ENCODE results near the gene GRIK5.
A peak's percentile ranks its signal among the peaks of the same experiment; 100 is the strongest.
"Not testable (repeated sequence)": the region's sequence is repeated elsewhere in the genome, so short reads cannot be mapped to it uniquely, and the experiment has no call there.

Gene GRIK5

DNA sequence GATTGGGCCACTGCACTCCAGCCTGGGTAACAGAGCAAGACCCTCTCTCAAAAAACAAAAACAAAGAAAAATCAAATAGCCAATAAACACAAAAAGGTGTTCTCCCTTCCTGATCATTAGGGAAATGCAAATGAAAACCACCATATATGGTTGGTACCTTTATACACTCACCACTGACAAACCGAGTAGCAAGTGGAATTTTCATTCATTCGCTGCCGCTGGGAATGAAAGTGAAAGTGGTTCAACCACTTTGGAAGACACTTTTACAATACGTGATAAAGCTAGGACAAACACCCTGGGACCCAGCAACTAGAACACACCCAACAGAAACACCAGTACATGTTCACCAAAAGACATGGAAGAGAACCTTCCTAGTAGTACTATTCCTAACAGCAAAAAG, 21.0 kb downstream of the GRIK5 start:
- DNase-seq (ENCODE audit: low spot score) = no peak

DNA sequence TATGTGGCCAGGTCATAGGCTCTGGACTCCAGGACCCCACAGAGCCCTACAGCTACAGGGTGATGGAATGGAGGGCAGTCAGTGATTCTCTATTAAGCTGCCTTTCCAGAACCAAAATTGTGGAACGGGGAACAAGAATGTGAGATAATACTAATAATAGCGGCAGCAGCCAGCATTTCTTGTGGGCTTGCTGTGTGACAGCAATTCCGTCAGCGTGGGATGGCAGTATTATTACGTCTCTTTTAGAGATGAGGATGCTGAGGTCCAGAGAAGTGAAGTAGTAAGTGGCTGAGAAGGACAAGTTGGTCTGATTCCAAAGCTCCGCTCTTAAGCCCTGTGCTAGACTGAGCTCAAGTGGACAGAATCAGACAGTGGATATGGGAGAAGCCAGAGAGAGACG, 24.4 kb downstream of the GRIK5 start:
- no peak for DNase-seq (ENCODE audit: low spot score)

DNA sequence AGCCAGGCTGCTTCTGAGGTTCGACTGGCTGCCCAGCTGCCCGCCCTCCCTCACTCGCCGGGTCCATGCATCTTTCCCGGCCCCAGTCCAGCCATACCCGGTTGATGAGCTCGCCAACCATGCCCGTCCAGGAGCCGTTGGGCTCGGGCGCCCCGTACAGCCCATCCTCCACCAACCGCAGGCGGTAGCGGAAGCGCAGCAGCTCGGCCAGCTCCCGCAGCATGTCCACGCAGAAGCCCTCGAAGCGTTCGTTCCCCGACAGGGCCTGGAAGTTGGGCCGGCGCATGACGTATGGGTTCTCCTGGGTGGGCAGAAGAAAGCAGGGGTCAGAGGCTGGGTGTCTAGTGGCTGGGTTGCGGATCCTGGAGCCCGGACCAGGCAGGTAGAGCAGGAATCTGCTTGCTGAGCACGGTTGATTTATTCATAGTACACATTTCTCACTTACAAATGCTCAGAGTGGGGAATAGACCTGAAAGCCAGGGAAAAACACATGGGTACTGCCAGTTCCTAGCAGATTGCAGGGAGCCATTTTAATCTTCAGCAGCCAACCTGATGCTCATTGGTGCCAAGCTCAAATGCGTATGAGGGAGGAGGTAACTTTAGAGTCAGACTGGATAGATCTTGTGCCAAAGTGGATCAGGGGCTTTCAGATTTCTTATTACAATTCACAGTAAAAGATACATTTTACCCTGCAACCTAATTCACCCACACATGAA, 27.4 kb downstream of the GRIK5 start:
- peak; percentile 74 for DNase-seq (ENCODE audit: low spot score)

DNA sequence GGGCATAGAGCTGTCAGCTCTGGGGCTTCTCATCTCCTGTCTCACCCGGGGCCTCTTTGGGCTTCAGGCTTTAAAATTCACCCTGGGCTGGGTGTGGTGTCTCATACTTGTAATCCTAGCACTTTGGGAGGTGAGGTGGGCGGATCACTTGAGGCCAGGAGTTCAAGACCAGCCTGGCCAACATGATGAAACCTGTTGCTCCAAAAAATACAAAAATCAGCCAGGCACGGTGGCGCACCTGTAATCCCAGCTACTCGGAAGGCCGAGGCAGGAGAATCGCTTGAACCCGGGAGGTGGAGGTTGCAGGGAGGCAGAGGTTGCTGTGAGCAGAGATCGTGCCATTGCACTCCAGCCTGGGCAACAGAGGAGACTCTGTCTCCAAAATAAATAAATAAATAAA, 29.5 kb downstream of the GRIK5 start:
- DNase-seq (ENCODE audit: low spot score) = not testable (repeated sequence)

DNA sequence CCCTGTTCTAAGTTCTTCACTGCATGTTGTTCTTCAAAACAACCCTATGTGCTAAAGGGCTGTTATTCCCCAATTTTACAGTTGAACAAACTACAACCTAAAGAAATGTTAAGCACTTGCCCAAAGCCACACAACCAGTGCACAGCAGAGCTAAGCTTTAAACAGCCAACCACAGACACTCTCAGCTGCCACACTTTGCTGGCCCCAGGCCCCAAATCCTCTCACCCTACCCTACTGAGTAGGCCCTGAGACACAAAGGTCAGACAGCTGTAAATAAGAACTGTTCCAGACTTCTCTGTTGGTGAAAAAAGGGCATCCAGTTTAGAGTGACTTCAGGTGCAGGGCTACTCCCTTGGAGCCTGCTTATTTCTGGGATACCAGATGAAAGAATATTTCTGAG, 30.0 kb downstream of the GRIK5 start:
- DNase-seq (ENCODE audit: low spot score) = no peak

DNA sequence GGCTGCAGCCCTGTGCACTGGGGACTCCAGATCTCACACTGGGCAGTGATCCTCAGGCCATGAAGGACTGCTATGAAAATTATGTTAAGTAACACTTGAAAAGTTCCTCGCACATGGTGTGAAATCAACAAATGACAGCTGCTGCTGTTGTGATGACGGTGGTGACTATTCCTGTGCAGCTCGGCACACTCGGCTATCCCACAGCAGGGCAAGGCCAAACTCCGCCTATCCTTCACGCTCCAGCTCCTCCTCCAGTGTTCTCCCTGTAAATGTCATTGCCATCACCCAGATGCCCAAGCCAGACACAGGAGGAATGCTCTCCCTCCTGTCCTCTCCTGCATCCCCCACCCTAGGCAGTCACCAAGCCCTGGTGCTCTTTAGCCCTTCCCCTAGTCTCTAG, 31.3 kb downstream of the GRIK5 start:
- DNase-seq (ENCODE audit: low spot score) = no peak

DNA sequence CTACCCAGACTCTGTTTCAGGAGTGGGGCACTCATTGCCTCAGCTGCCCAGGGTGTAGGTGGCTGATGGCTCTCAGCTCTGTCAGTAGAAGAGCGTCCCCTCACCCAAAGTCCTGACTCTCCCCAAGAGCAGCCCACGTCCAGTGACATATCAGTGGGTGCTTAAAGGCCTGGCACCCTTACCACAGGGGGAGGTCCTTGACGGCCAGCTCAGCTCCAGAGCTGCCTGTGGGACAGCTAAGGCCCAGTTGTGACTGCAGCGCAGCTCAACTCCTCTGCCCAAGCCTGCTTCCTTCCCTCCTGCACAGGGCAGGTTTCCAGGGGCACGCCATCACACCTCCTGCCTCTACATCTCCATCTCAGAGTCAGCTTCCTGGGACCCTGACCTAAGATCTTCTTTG, 32.4 kb downstream of the GRIK5 start:
- DNase-seq (ENCODE audit: low spot score) = no peak

DNA sequence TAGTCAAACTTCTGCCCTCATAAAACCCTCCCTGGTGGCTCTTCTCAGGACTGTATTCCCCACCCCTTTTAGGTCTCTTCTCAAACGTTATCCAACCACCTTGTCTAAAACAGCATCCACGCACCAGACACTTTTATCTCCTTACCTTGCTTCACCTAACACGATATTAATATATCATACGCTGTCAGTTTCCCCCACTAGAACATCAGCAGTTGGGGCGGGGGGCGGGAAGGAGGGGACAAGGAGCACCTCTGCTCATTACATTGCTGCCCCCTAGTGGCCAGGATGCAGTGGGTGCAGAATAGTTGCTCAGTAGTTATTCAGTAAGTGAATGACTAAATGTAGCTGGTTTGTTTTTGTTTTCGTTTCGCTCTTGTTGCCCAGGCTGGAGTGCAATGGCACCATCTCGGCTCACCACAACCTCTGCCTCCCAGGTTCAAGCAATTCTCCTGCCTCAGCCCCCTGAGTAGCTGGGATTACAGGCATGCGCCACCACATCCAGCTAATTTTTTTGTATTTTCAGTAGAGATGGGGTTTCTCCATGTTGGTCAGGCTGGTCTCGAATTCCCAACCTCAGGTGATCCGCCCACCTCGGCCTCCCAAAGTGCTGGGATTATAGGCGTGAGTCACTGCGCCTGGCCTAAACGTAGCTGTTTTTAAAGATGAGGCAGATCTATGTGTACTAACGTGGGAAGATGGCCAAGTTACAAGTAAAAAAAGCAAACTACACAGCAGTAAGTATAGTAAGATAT, 35.2 kb downstream of the GRIK5 start:
- peak; percentile 83 for DNase-seq (ENCODE audit: low spot score)

DNA sequence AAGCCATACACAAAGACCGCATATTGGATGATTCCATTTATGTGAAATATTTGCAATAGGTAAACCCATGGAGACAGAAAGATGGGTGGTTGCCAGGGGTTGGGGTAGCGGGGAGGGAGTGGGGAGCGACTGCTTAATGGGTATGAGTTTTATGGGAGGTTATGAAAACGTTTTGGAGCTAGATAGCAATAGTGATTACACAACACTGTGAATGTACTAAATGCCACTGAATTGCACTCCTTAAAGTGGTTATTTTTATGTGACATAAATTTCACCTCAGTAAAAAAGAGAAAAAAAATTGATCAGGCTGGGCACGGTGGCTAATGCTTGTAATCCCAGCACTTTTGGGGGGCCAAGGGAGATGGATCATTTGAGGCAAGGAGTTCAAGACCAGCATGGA, 36.6 kb downstream of the GRIK5 start:
- no peak for DNase-seq (ENCODE audit: low spot score)

DNA sequence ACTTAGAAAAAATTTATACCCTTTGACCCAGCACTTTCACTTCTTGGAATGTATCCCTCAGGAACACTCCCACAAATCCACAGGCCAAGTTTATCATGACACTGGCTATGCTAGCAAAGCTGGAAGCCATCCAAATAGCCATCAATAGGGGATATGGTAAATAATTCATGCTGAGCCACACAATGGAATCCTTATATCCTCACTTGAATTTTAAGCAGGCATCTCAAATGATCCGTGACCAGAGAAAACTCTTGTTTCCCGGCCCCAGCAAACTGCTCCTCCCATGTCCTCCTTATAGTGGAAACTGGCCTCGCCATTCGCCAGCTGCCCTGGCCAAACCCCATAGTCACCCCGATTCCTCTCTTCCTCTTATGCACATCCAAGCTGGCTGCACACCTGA, 37.6 kb downstream of the GRIK5 start:
- DNase-seq (ENCODE audit: low spot score) = no peak

DNA sequence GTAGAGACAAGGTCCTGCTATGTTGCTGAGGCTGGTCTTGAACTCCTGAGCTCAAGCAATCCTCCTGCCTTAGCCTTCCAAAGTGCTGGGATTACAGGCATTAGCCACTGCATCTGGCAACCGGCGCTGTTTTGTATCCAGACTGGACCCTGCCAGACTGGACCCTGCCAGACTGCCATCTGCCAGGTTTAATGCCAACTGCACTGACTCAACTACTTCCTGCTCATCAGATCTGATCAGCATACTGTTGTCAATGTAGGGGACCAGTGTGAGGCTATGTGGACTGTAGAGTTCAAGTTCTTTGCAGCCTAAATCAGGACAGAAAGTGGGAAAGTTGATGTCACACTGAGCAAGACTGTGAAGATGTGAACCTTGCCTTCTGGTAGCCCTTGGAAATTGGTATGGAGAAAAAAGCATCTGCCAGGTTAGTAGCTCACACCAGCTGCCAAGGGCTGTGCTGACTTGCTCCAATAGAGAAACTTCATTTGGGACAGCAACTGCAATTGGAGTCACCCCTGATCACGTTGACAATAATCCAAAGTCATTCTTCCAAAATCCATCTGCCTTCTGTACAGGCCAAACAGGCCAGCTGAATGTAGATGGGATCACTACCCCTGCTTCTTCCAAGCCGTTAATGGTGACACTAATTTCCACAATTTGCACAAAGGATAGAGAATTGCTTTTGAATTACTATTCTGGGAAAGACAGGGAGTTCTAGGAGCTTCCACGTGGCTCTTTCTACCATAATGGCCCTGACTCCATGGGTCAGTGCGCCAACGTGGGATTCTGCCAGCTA, 39.2 kb downstream of the GRIK5 start:
- DNase-seq (ENCODE audit: low spot score) = peak; percentile 28

DNA sequence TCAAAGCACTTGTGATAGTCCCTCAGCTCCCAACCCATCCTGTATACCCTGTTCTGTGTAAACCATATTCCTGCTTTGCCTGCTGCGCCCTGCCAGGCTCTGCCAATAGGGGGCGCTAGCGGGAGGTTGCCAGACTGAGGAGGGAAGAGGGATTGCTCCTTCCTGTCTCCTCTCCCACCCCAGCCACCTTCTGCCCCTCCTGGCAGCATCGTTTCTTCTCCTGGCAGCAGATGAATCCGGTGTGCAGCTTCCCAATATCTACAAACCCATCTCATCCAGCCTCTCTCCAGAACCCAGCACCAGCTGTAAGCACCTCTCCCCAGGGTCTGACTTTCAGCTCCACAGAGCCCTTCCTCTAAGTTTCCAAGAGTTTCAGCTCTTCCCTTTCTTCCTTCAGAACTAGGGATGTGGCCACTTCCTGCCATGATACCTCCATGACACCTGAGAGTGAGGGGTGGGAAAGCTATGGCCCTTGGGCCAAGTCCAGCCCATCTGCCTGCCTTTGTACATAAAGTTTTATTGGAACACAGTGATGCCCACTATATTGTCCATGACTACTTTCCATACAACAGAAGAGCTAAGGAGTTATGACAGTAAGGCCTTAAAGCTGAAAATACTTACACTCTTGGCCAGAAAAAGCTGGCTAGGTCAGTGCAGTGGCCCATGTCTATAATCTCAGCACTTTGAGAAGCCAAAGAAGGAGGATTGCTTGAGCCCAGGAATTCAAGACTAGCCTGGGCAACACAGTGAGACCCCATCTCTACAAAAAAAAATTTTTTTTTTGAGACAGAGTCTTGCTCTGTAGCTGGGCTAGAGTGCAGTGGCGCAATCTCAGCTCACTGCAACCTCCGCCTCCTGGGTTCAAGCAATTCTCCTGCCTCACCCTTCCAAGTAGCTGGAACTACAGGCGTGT, 41.4 kb downstream of the GRIK5 start:
- peak; percentile 71 for DNase-seq (ENCODE audit: low spot score)

DNA sequence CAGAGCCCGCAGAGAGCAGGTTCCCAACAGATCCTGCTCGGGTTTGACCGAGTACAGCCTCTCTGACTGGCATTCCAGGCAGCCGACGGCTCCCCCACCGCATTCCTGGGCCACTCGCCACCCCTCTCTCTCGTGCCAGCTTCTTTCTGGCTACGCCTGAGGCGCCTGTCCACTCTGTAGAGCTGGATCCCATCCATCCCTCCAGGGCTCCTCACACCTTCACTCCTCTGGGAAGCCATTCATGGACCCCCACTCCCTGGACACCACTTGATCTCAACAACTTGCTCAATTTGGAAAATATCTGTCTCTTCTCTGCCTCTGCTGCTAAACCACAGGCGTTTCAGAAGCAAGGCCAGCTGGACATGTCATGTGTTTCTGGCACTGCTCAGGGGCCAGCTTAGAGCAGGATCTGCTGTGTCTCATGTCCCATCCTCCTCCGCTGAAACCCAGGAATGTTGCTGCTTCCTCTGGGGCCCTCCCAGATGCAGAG, 45.3 kb downstream of the GRIK5 start:
- no peak for DNase-seq (ENCODE audit: low spot score)

DNA sequence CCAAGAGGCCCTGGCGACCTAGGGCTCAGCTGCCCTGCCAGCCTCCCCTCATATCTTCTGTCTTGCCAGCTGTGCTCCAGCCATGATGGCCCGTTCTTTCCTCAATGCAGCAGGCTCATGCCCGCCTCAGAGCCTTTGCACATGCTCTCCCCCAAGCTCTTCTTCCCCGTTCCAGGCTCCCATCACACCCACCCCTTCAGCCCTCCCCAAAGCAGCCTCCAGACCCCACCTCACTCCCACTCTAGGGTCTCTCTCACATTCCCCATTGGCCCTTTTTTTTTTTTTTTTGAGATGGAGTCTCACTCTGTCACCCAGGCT, 46.1 kb downstream of the GRIK5 start:
- no peak for DNase-seq (ENCODE audit: low spot score)

DNA sequence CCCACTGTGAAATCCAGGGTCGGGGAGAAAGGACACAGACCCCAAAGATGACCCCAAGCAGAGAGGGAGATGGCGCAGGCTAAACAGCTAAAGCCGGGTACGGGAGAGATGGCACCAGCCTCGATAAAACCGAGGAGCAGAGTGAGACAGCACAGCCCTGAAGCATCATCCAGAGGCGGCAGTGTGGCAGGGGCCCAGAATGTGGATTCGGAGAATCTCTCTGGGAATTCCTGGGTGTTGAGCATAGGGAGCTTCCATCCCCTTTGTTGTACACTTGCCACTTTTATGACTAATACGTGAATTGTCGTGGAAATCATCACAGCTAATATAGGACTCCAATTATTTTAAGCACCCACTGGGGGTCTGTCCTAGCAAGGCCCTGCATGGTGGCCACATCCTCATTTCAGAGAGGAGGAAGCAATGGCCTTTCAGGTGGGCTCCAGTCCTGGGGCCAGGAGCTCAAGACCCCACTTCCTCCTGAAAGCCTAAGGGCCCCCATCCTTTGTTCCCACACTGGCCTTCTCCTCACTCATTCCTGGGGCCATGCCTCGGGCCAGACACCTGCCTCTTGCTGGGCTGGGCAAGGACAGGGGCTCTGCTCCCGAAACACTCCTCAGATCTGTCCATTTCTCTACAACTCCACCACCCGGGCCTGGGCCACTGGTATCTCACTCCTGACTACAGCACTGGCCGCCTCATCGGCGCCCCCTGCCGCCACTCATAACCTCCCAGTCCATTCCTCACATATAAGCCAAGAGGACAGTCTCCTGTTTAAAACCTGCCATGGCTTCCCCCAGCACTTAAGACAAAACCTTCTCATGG, 46.7 kb downstream of the GRIK5 start:
- DNase-seq (ENCODE audit: low spot score) = no peak

DNA sequence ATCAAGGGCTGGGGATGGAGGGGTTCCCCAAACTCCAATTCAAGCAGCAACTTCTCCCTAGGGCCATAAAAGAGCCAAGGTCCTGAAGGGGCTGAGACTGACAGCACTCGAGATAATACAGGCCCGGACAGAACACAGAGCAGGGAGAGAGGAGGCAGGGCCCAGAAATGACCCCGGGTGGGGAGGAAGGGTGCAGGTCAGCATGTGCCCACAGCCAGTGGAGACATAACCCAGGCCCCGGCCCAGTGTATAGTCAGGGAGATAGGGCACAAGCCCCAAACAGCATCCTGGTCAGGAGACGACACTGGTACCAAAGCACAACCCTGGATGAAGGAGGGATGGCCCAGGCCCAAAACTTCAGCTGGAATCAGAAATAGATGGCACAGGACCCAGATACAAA, 47.4 kb downstream of the GRIK5 start:
- DNase-seq (ENCODE audit: low spot score) = no peak

DNA sequence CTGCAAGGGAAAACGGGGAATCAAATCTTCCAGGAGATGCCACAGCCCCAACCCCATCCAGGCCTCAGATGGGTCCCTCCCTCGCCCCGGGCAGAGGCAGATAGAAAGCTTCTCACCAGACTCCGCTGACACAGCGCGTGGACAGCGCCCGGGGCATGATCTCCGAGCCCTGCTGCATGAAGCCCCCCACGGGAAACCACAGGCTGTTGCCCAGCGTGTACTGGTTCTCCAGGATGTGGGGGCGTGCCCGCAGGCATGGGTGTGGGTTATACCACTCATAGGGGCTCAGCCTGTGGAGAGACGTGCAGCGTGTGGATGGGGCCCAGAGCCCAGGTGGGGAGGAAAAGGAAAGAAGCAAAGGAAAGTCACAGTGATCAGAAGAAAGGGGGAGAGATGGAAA, 48.8 kb downstream of the GRIK5 start:
- DNase-seq (ENCODE audit: low spot score) = no peak

DNA sequence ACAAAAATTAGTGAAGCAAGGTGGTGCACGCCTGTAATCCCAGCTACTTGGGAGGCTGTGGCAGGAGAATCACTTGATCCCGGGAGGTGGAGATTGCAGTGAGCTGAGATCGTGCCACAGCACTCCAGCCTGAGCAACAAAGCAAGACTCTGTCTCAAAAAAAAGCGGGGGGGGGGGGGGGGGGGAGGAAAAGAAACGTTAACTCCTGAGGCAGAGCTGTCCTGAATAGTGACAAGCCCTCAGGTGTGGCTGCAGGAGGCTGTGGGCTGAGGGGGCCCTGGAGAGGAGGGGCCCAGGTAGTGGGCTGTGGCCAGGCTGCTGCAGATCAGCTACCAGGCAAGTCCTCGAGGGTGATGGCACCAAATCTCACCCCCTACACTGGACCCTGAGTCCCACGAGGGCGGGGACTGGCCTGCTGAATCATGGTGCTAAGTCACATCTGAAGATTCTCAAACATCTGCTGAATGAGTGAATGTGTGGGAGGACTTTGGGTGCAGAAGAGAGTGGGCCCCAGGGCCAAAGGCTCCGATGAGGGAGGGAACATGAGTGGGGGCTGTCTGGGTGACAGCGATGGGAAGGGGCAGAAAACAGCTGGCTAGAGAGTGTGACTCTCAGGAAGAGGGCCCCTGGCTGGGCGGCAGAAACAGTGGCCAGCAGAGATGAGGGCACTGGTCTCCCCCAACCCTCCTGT, 51.4 kb downstream of the GRIK5 start:
- no peak for DNase-seq (ENCODE audit: low spot score)

DNA sequence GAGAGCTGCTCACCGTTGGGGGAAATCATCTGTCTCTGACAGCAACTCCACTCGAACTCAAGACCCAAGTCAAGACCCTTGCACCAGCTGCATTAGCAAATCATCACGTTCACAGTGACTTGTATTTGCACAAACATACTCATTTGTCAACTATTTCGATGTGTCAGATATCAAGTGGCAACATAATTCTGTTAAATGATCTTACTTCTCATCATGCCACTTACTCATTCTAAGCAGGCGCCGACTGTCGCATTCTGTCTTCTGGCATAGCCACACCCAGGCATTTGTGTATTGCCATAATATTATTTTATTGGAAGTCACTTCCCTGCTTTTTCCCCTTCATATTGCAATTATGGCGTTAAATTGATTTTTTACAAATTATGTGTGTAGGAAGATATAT, 53.0 kb downstream of the GRIK5 start:
- DNase-seq (ENCODE audit: low spot score) = no peak

DNA sequence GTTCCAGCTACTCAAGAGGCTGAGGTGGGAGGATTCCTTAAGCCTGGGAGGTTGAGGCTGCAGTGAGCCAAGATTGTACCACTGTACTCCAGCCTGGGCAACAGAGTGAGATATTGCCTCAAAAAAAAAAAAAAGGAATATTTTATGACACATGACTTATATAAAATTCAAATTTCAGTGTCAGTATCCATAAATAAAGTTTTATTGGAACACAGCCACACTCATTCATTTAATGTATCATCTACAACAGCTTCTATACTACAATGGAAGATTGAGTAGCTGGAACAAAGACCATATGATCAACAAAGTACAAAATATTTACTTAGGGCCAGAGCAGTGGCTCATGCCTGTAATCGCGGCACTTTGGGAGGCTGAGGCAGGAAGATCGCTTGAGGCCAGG, 57.3 kb downstream of the GRIK5 start:
- not testable (repeated sequence) for DNase-seq (ENCODE audit: low spot score)

Measured in D341Med (cell line).